Activated CD4-positive, alpha-beta T cell treated with anti-CD3 and anti-CD28 coated beads, Interleukin-2, amount 50 U/mL, for 16 hours (primary cell): Measurements from ENCODE around the gene WDR37.

ENCODE experiments used
- DNase-seq: peaks from one replicate; pipeline ENCODE4 v3.0.0-alpha.2; 2020

WDR37 gene

GRCh38 chr10:1109795-1110673, 53.8 kb downstream of the WDR37 start:
- peak; percentile 95 for DNase-seq

- no peak for DNase-seq
Measured at GRCh38 chr10:1110674-1111119, 54.5 kb downstream of the WDR37 start.

GRCh38 chr10:1114315-1114714, 58.1 kb downstream of the WDR37 start:
- DNase-seq, result no peak

- DNase-seq, result no peak
Measured at GRCh38 chr10:1114719-1115606, 58.8 kb downstream of the WDR37 start.

GRCh38 chr10:1115607-1115955, 59.4 kb downstream of the WDR37 start:
- no peak for DNase-seq

- DNase-seq, result no peak
Measured at GRCh38 chr10:1116051-1116450, 59.9 kb downstream of the WDR37 start.

- no peak for DNase-seq
Measured at GRCh38 chr10:1116696-1117280, 60.6 kb downstream of the WDR37 start.

GRCh38 chr10:1117651-1118050, 61.5 kb downstream of the WDR37 start:
- no peak for DNase-seq

- DNase-seq, result peak; percentile 18
Measured at GRCh38 chr10:1118318-1118717, 62.1 kb downstream of the WDR37 start.

- no peak for DNase-seq
Measured at GRCh38 chr10:1119027-1119426, 62.8 kb downstream of the WDR37 start.

- no peak for DNase-seq
Measured at GRCh38 chr10:1119501-1119900, 63.3 kb downstream of the WDR37 start.

- no peak for DNase-seq
Measured at GRCh38 chr10:1120306-1120705, 64.1 kb downstream of the WDR37 start.

GRCh38 chr10:1120801-1121211, 64.6 kb downstream of the WDR37 start:
- no peak for DNase-seq

GRCh38 chr10:1121271-1121970, 65.2 kb downstream of the WDR37 start:
- DNase-seq, result no peak

- DNase-seq, result no peak
Measured at GRCh38 chr10:1122349-1122748, 66.2 kb downstream of the WDR37 start.

- DNase-seq, result peak; percentile 31
Measured at GRCh38 chr10:1123198-1123597, 67.0 kb downstream of the WDR37 start.

- no peak for DNase-seq
Measured at GRCh38 chr10:1123972-1124371, 67.8 kb downstream of the WDR37 start.

GRCh38 chr10:1124796-1125195, 68.6 kb downstream of the WDR37 start:
- DNase-seq, result no peak

GRCh38 chr10:1126461-1126860, 70.3 kb downstream of the WDR37 start:
- DNase-seq, result no peak

GRCh38 chr10:1127629-1128028, 71.4 kb downstream of the WDR37 start:
- DNase-seq, result no peak

- DNase-seq, result no peak
Measured at GRCh38 chr10:1128115-1128514, 71.9 kb downstream of the WDR37 start.

- DNase-seq, result no peak
Measured at GRCh38 chr10:1128649-1129048, 72.5 kb downstream of the WDR37 start.

GRCh38 chr10:1130226-1130625, 74.0 kb downstream of the WDR37 start:
- no peak for DNase-seq
